ENCODE measurements around the gene APOL2. TPM values are rescaled to one million over a fixed set of nuclear protein-coding genes. Genes with fewer than 3 reads are reported as not detected.
"Not testable (repeated sequence)": the region's sequence is repeated elsewhere in the genome, so short reads cannot be mapped to it uniquely, and the experiment has no call there.

The APOL2 gene
- total and polyA plus RNA-seq, 4 donors: 29.5 to 46.3 (median 35.3) TPM

DNA sequence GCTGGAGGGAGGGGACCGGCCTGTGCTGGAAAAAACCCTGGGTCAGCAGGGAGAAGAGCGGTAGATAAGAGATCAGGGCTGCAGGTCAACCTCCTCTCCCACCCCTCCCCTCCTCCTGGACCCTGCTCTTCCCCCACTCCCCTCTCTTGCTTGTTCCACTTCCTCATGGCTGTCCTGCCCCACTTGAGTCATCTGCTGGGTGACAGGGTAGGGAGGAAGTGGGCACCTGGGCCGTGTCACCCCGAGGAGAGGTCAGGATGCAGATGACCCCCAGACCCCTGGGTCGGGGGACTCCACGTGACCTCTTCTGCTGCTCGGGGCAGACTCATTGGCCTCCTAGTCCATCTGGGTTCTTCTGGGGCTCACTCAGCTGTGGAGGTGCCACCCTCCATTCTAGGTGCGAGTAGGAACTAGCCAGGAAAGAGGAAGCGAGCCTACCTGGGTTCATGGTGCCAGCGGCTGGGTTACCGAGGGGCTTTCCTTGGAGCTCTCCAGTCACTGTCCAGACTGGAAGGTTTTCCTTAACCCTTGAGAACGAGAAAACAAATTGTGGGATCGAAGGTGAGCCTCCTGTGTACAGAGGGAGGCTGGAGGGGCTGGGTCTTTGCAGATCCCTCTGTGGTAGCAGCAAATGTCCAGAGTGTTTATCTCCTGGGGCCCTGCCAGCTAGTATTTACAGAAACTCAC lies 6.5 kb downstream of the APOL2 start:
- ATAC-seq (ENCODE audit: insufficient read depth, low FRiP score) (no peak), DNase-seq (no peak)
- H3K4me3 ChIP-seq: no peak overlapping the region
- peaks cover 17 to 35% (median 26%) of the 10 kb centered on the region in 4 donors for H3K36me3 ChIP-seq (ENCODE audit: control insufficient read depth in 4 of 4, insufficient read depth in 4 of 4, low read length in 4 of 4)
- H3K9me3 ChIP-seq (ENCODE audit: control insufficient read depth in 4 of 4, insufficient read depth in 3 of 4, low read length in 3 of 4): no peaks in the 10 kb centered on the region
- TF ChIP-seq CTCF (IDR thresholded peaks at IDR 0.05; ENCODE audit: control extremely low read depth, extremely low read depth): no peak
- WGBS, 2 donors: 70 to 77% methylated on average over 13 of the region's 13 CpGs
- peaks cover 10 to 16% (median 13%) of the 10 kb centered on the region in 5 donors for H3K4me1 ChIP-seq (ENCODE audit: control insufficient read depth in 5 of 5, insufficient read depth in 5 of 5, low read length in 5 of 5)
- no peaks in the 10 kb centered on the region for H3K27me3 ChIP-seq (ENCODE audit: control insufficient read depth in 3 of 3, insufficient read depth in 3 of 3, low read length in 2 of 3)
- H3K9ac ChIP-seq (ENCODE audit: insufficient read depth in 1 of 2, low read length in 2 of 2): no peak overlapping the region
- no peak overlapping the region for H3K27ac ChIP-seq (ENCODE audit: low read depth in 1 of 2, low read length in 1 of 2)

DNA sequence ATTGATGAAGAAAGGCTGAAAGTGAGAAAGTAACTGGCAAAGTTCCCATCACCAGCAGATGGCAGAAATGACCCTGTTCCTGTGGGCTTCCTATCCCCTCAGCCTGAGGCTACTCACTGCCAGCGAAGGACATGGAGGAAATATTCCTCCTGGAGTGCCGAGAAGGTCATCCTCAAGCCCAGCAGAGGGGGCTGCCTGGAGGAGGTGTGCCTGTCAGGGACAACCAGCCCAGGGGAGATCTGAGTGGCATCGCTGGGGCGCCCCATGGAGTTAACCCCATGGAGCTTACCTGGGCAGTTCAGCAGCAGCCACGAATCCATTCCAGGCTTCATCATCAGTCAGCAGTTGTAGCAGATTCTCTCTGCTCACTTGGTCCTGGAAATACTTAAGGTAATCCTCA lies 8.3 kb downstream of the APOL2 start:
- not testable (repeated sequence) for H3K4me3 ChIP-seq; H3K27me3 ChIP-seq (ENCODE audit: control insufficient read depth in 3 of 3, insufficient read depth in 3 of 3, low read length in 2 of 3); ATAC-seq (ENCODE audit: insufficient read depth, low FRiP score); H3K9ac ChIP-seq (ENCODE audit: insufficient read depth in 1 of 2, low read length in 2 of 2); H3K9me3 ChIP-seq (ENCODE audit: control insufficient read depth in 4 of 4, insufficient read depth in 3 of 4, low read length in 3 of 4); H3K4me1 ChIP-seq (ENCODE audit: control insufficient read depth in 5 of 5, insufficient read depth in 5 of 5, low read length in 5 of 5); H3K27ac ChIP-seq (ENCODE audit: low read depth in 1 of 2, low read length in 1 of 2); DNase-seq
- peaks cover 19 to 38% (median 26%) of the 10 kb centered on the region in 4 donors for H3K36me3 ChIP-seq (ENCODE audit: control insufficient read depth in 4 of 4, insufficient read depth in 4 of 4, low read length in 4 of 4)
- WGBS, 2 donors: 76 to 84% methylated on average over 5 of the region's 5 CpGs

- not testable (repeated sequence) for H3K4me3 ChIP-seq; DNase-seq; H3K27me3 ChIP-seq (ENCODE audit: control insufficient read depth in 3 of 3, insufficient read depth in 3 of 3, low read length in 2 of 3); H3K9ac ChIP-seq (ENCODE audit: insufficient read depth in 1 of 2, low read length in 2 of 2); H3K9me3 ChIP-seq (ENCODE audit: control insufficient read depth in 4 of 4, insufficient read depth in 3 of 4, low read length in 3 of 4); ATAC-seq (ENCODE audit: insufficient read depth, low FRiP score); H3K27ac ChIP-seq (ENCODE audit: low read depth in 1 of 2, low read length in 1 of 2); H3K4me1 ChIP-seq (ENCODE audit: control insufficient read depth in 5 of 5, insufficient read depth in 5 of 5, low read length in 5 of 5)
- 91 to 98% methylated on average over 3 of the region's 3 CpGs for WGBS, 2 donors
- H3K36me3 ChIP-seq (ENCODE audit: control insufficient read depth in 4 of 4, insufficient read depth in 4 of 4, low read length in 4 of 4): peaks cover 19 to 37% (median 26%) of the 10 kb centered on the region in 4 donors
Observed at GRCh38 chr22:36229649-36230048, 9.7 kb downstream of the APOL2 start.

DNA sequence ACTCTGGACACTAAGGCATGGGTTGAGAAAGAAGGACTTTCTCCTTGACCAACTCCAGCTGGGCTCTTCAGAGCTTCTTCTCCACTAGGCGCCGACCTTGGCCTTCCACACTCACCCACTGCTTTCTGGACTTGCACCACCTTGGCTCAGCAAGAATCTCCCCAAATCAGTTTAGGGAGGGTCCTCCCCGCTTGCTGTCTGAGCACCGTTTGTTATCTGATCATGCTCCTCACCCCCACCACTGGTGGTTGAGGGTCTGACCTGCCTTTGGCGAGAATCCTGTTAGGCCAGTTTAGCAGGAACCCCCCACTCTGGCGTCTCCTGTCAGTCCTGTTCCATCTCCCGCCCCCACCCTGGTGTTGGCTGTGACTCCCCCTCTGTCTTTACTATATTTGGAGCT lies 10.4 kb downstream of the APOL2 start:
- H3K27me3 ChIP-seq (ENCODE audit: control insufficient read depth in 3 of 3, insufficient read depth in 3 of 3, low read length in 2 of 3): no peaks in the 10 kb centered on the region
- peaks cover 0 to 3% (median 0%) of the 10 kb centered on the region in 5 donors for H3K4me1 ChIP-seq (ENCODE audit: control insufficient read depth in 5 of 5, insufficient read depth in 5 of 5, low read length in 5 of 5)
- peaks cover 19 to 37% (median 26%) of the 10 kb centered on the region in 4 donors for H3K36me3 ChIP-seq (ENCODE audit: control insufficient read depth in 4 of 4, insufficient read depth in 4 of 4, low read length in 4 of 4)
- no peak for TF ChIP-seq CTCF (IDR thresholded peaks at IDR 0.05; ENCODE audit: control extremely low read depth, extremely low read depth)
- 84 to 93% methylated on average over 7 of the region's 7 CpGs for whole genome bisulfite sequencing, 2 donors
- H3K9ac ChIP-seq (ENCODE audit: insufficient read depth in 1 of 2, low read length in 2 of 2): no peak overlapping the region
- no peak overlapping the region for H3K27ac ChIP-seq (ENCODE audit: low read depth in 1 of 2, low read length in 1 of 2)
- ATAC-seq (ENCODE audit: insufficient read depth, low FRiP score) (no peak), DNase-seq (no peak)
- H3K4me3 ChIP-seq: no peak overlapping the region
- no peaks in the 10 kb centered on the region for H3K9me3 ChIP-seq (ENCODE audit: control insufficient read depth in 4 of 4, insufficient read depth in 3 of 4, low read length in 3 of 4)

GRCh38 chr22:36228369-36228768 lies 11.0 kb downstream of the APOL2 start:
- H3K4me3 ChIP-seq; H3K4me1 ChIP-seq (ENCODE audit: control insufficient read depth in 5 of 5, insufficient read depth in 5 of 5, low read length in 5 of 5); ATAC-seq (ENCODE audit: insufficient read depth, low FRiP score); H3K9ac ChIP-seq (ENCODE audit: insufficient read depth in 1 of 2, low read length in 2 of 2); DNase-seq; H3K27me3 ChIP-seq (ENCODE audit: control insufficient read depth in 3 of 3, insufficient read depth in 3 of 3, low read length in 2 of 3); H3K27ac ChIP-seq (ENCODE audit: low read depth in 1 of 2, low read length in 1 of 2); H3K9me3 ChIP-seq (ENCODE audit: control insufficient read depth in 4 of 4, insufficient read depth in 3 of 4, low read length in 3 of 4): not testable (repeated sequence)
- WGBS, 2 donors: 88 to 89% methylated on average over 1 of the region's 1 CpG
- H3K36me3 ChIP-seq (ENCODE audit: control insufficient read depth in 4 of 4, insufficient read depth in 4 of 4, low read length in 4 of 4): peaks cover 19 to 37% (median 25%) of the 10 kb centered on the region in 4 donors
